IPS-15b (cell line): ENCODE measurements around the gene SIAE.
"Not testable (repeated sequence)": the region's sequence is repeated elsewhere in the genome, so short reads cannot be mapped to it uniquely, and the experiment has no call there.

Experiments
- H3K27me3 ChIP-seq: one replicate; pipeline ENCODE4 v1.6.1; 2013; ENCODE audit warnings: low read length; ENCODE audit not compliant: control insufficient read depth, insufficient read depth
- H3K36me3 ChIP-seq: one replicate; pipeline ENCODE4 v1.6.1; 2013; ENCODE audit warnings: low read length; ENCODE audit not compliant: control insufficient read depth, insufficient read depth
- H3K4me1 ChIP-seq: one replicate; pipeline ENCODE4 v1.6.1; 2013; ENCODE audit warnings: mild to moderate bottlenecking, low read length; ENCODE audit not compliant: control insufficient read depth, insufficient read depth
- H3K4me3 ChIP-seq: one replicate; pipeline ENCODE4 v1.5.1; 2013; ENCODE audit warnings: low read depth, low read length
- H3K9ac ChIP-seq: one replicate; pipeline ENCODE4 v1.6.1; 2013; ENCODE audit warnings: low read depth, mild to moderate bottlenecking, low read length
- H3K9me3 ChIP-seq: one replicate; pipeline ENCODE4 v1.6.1; 2013; ENCODE audit warnings: mild to moderate bottlenecking, low read length; ENCODE audit not compliant: control insufficient read depth, insufficient read depth

Gene SIAE

GRCh38 chr11:124618863-124619262 lies 54.7 kb downstream of the SIAE start:
- H3K4me1 ChIP-seq, result no peaks in the 10 kb centered on the region
- H3K27me3 ChIP-seq, result peaks cover 10% of the 10 kb centered on the region
- H3K4me3 ChIP-seq, result no peak overlapping the region
- no peak overlapping the region for H3K9ac ChIP-seq
- no peaks in the 10 kb centered on the region for H3K9me3 ChIP-seq
- H3K36me3 ChIP-seq, result no peaks in the 10 kb centered on the region

DNA sequence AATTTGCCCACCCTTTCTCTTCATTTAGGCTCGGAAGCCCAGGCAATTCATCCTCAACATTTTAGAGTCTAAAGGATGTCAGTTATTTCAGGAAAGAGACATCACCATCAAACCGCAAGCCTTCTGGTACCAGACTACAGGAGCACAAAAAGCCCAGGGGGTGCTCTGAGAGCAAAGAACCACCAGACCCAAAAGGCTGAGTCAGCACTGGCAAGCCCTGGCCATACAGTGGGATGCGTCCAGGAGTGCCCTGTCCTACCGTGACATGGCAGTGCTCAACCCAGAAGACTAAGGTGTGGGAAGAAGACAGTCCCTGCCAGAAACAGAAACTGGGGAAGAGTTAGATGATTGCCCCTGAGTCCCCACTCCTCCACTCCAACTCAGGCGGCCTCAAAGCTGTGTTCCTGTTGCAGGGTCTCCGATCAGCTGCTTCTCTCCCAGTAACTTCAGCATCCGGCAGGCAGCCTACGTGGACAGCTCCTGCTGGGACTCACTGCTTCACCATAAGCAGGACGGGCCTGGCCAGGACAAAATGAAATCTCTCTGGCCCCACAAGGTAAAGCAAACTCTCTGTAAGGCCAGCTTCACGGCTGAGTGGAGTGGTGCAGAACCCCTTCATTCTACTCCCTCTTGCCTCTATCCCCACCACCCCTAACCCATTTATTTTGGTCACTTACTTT lies 60.8 kb downstream of the SIAE start:
- Histone ChIP-seq H3K9ac (no peak overlapping the region), H3K9me3 (no peaks in the 10 kb centered on the region), H3K4me3 (no peak overlapping the region), H3K36me3 (no peaks in the 10 kb centered on the region), H3K4me1 (no peaks in the 10 kb centered on the region), H3K27me3 (no peaks in the 10 kb centered on the region)

DNA sequence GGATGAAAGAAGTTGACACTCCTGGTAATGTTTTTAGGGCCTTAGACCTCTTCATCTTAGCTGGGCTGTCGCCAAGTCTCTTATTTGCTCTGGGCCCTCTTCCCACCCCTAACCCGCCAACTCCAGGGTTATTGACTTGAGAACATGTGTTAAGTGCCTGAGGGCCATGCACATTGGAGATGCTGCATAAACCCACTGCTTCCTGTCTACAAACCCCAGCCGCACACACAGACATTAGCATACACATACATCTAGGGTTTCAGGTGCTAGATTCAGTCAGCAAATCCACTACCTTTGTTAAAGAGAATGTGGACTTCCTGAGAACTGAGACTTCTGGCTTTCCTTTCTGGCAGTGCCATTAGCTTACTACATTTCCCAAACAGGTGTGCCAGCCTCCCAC lies 61.5 kb downstream of the SIAE start:
- no peaks in the 10 kb centered on the region for H3K9me3 ChIP-seq
- H3K9ac ChIP-seq, result no peak overlapping the region
- H3K4me3 ChIP-seq, result no peak overlapping the region
- no peaks in the 10 kb centered on the region for H3K27me3 ChIP-seq
- H3K4me1 ChIP-seq, result no peaks in the 10 kb centered on the region
- H3K36me3 ChIP-seq, result no peaks in the 10 kb centered on the region

DNA sequence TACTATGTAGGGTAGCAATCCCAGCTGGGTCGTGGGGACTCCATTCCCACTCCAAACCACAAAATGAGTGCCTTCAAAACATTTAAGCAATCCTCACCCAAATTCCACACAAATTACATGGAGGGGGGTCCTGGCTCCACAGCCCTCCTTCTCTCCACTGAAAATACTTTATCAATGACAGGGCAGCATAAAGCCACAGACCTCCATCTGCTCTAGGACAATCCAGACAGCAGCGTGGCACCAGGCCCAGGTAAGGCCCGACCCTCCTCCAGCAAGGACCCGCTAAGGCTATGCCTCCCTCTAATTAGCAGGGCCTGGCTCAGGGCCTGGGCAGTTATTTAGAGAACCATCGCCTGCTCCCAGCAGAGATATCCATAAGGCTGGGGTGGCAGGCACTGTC lies 62.5 kb downstream of the SIAE start, which contains the start of gene PANX3:
TSS of gene PANX3 (plus strand) at position 365 of the 400 bp plus-strand sequence. CDS start 129 bp downstream, outside the sequence.
- no peaks in the 10 kb centered on the region for H3K4me1 ChIP-seq
- no peaks in the 10 kb centered on the region for H3K9me3 ChIP-seq
- no peaks in the 10 kb centered on the region for H3K36me3 ChIP-seq
- H3K4me3 ChIP-seq, result no peak within 1 kb of the TSS
- H3K27me3 ChIP-seq, result no peaks in the 10 kb centered on the region
- no peak within 1 kb of the TSS for H3K9ac ChIP-seq

- no peak overlapping the region for H3K9ac ChIP-seq
- no peaks in the 10 kb centered on the region for H3K27me3 ChIP-seq
- H3K9me3 ChIP-seq, result no peaks in the 10 kb centered on the region
- no peak overlapping the region for H3K4me3 ChIP-seq
- no peaks in the 10 kb centered on the region for H3K36me3 ChIP-seq
- H3K4me1 ChIP-seq, result no peaks in the 10 kb centered on the region
Measured at GRCh38 chr11:124610295-124610694, 63.2 kb downstream of the SIAE start.

- no peaks in the 10 kb centered on the region for H3K4me1 ChIP-seq
- no peaks in the 10 kb centered on the region for H3K27me3 ChIP-seq
- no peaks in the 10 kb centered on the region for H3K36me3 ChIP-seq
- no peak overlapping the region for H3K9ac ChIP-seq
- no peak overlapping the region for H3K4me3 ChIP-seq
- no peaks in the 10 kb centered on the region for H3K9me3 ChIP-seq
Measured at GRCh38 chr11:124608147-124608546, 65.4 kb downstream of the SIAE start.

- H3K27me3 ChIP-seq, result no peaks in the 10 kb centered on the region
- H3K4me1 ChIP-seq, result peaks cover 5% of the 10 kb centered on the region
- no peak overlapping the region for H3K9ac ChIP-seq
- H3K9me3 ChIP-seq, result no peaks in the 10 kb centered on the region
- no peak overlapping the region for H3K4me3 ChIP-seq
- H3K36me3 ChIP-seq, result no peaks in the 10 kb centered on the region
Measured at GRCh38 chr11:124605719-124606118, 67.8 kb downstream of the SIAE start.

- H3K27me3 ChIP-seq, H3K4me1 ChIP-seq, H3K36me3 ChIP-seq, H3K9me3 ChIP-seq, H3K4me3 ChIP-seq, H3K9ac ChIP-seq: not testable (repeated sequence)
Measured at GRCh38 chr11:124602723-124603122, 70.8 kb downstream of the SIAE start.

DNA sequence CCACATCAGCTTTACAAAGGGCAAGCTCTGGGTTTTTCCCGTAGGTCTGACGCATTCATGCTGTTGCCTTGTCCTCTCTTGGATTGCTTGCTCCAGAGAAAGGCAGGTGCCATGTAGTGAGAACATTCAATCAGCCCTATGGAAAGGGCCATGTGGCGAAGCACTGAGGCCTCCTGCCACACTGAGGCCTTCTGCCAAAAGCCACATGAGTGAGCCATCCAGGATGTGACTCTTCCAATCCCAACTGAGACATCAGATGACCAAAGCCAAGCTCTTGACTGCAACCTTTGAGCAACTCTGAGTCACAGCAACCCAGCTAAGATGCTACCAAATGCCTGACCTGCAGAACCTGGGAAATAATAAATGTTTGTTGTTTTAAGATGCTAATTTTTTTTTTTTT lies 71.3 kb downstream of the SIAE start:
- Histone ChIP-seq H3K9ac (no peak overlapping the region), H3K4me3 (no peak overlapping the region), H3K4me1 (peaks cover 5% of the 10 kb centered on the region), H3K9me3 (no peaks in the 10 kb centered on the region), H3K27me3 (no peaks in the 10 kb centered on the region), H3K36me3 (no peaks in the 10 kb centered on the region)

GRCh38 chr11:124600621-124601320 lies 72.8 kb downstream of the SIAE start:
- Histone ChIP-seq H3K36me3 (no peaks in the 10 kb centered on the region), H3K4me3 (no peak overlapping the region), H3K9me3 (no peaks in the 10 kb centered on the region), H3K9ac (no peak overlapping the region), H3K27me3 (no peaks in the 10 kb centered on the region), H3K4me1 (peaks cover 5% of the 10 kb centered on the region)

GRCh38 chr11:124597626-124598025 lies 75.9 kb downstream of the SIAE start:
- Histone ChIP-seq H3K9me3 (no peaks in the 10 kb centered on the region), H3K4me1 (peaks cover 5% of the 10 kb centered on the region), H3K4me3 (no peak overlapping the region), H3K27me3 (no peaks in the 10 kb centered on the region), H3K36me3 (no peaks in the 10 kb centered on the region), H3K9ac (no peak overlapping the region)

GRCh38 chr11:124595302-124595701 lies 78.2 kb downstream of the SIAE start:
- Histone ChIP-seq H3K27me3 (no peaks in the 10 kb centered on the region), H3K4me3 (no peak overlapping the region), H3K4me1 (no peaks in the 10 kb centered on the region), H3K36me3 (no peaks in the 10 kb centered on the region), H3K9me3 (no peaks in the 10 kb centered on the region), H3K9ac (no peak overlapping the region)
